SU-DHL-6 (cell line): Measurements from ENCODE around the gene MBP.

Experiments used
- H2AFZ ChIP-seq: fragments of 200-600 bp; sonication (generic); 2 replicates; pipeline ENCODE4 v1.6.1; 2014; ENCODE audit warnings: low read depth, mild to moderate bottlenecking, moderate library complexity, mixed read lengths, antibody characterized with exemption, low read length; ENCODE audit not compliant: severe bottlenecking
- H3F3A ChIP-seq: fragments of 200-600 bp; shearing (Covaris generic); 2 replicates; pipeline ENCODE4 v1.6.0; 2016; ENCODE audit warnings: antibody characterized with exemption, mild to moderate bottlenecking; ENCODE audit not compliant: insufficient read depth
- H3K27ac ChIP-seq: fragments of 200-600 bp; sonication (generic); 2 replicates; pipeline ENCODE4 v1.5.1; 2016; ENCODE audit warnings: low read depth, mild to moderate bottlenecking, low read length, moderate library complexity, mixed read lengths
- H3K27me3 ChIP-seq: fragments of 200-600 bp; sonication (generic), shearing (Covaris generic); 2 replicates; pipeline ENCODE4 v1.6.0; 2014; ENCODE audit warnings: mild to moderate bottlenecking, low read length
- H3K36me3 ChIP-seq: fragments of 200-600 bp; sonication (generic); 2 replicates; pipeline ENCODE4 v1.6.1; 2014; ENCODE audit warnings: mild to moderate bottlenecking, low read length, mixed read lengths
- H3K4me2 ChIP-seq: fragments of 300-600, 200-600 bp; shearing (Covaris generic), sonication (generic); 2 replicates; pipeline ENCODE4 v1.6.0; 2014; ENCODE audit warnings: low read length, low read depth, mild to moderate bottlenecking; ENCODE audit not compliant: poor library complexity, severe bottlenecking
- H3K4me3 ChIP-seq: fragments of 200-600 bp; sonication (generic); 2 replicates; pipeline ENCODE4 v1.5.1; 2014; ENCODE audit warnings: antibody characterized with exemption, low read length, mild to moderate bottlenecking, mixed read lengths; ENCODE audit not compliant: insufficient read depth, poor library complexity, severe bottlenecking
- H3K79me2 ChIP-seq: fragments of 200-600 bp; sonication (generic); 2 replicates; pipeline ENCODE4 v1.6.1; 2014; ENCODE audit warnings: mild to moderate bottlenecking, low read length, moderate library complexity; ENCODE audit not compliant: insufficient read depth
- H3K9ac ChIP-seq: fragments of 200-600 bp; sonication (generic); 2 replicates; pipeline ENCODE4 v1.7.0; 2014; ENCODE audit warnings: mild to moderate bottlenecking, low read length
- H3K9me2 ChIP-seq: fragments of 200-600 bp; sonication (generic); replicated peaks from 2 replicates; pipeline ENCODE4 v1.6.1; 2014; ENCODE audit warnings: low read length; ENCODE audit not compliant: insufficient read depth
- H3K9me3 ChIP-seq: fragments of 200-600 bp; sonication (generic); 2 replicates; pipeline ENCODE4 v1.6.1; 2014; ENCODE audit warnings: low read length, mixed read lengths; ENCODE audit not compliant: insufficient read depth
- H4K20me1 ChIP-seq: fragments of 200-600 bp; sonication (generic); 2 replicates; pipeline ENCODE4 v1.6.1; 2014; ENCODE audit warnings: low read depth, mild to moderate bottlenecking, antibody characterized with exemption, low read length, moderate library complexity, mixed read lengths
- CTCF ChIP-seq: fragments of 200-600 bp; sonication (generic); IDR thresholded peaks from one replicate; pipeline ENCODE4 v1.5.1; 2017; ENCODE audit warnings: antibody characterized with exemption, mild to moderate bottlenecking, low read length, moderate library complexity; ENCODE audit not compliant: insufficient read depth, poor library complexity, severe bottlenecking
- EZH2phosphoT487 ChIP-seq: fragments of 200-600 bp; sonication (generic), shearing (Covaris generic); conservative IDR thresholded peaks from 2 replicates; pipeline ENCODE4 v1.6.1; 2018; ENCODE audit warnings: mild to moderate bottlenecking, antibody characterized with exemption, low read length, moderate library complexity, mixed read lengths

The MBP gene

GRCh38 chr18:77131652-77132368 lies 773 bp downstream of the MBP start:
- H3K36me3 ChIP-seq = no peaks in the 10 kb centered on the region
- peaks cover 55% of the 10 kb centered on the region for H3K79me2 ChIP-seq
- H3K9me3 ChIP-seq = no peaks in the 10 kb centered on the region
- no peaks in the 10 kb centered on the region for H4K20me1 ChIP-seq
- H3K4me2 ChIP-seq = peak overlapping the region; percentile 99
- H3K27ac ChIP-seq = peak overlapping the region; percentile 93
- H3K27me3 ChIP-seq = no peaks in the 10 kb centered on the region
- peak overlapping the region; percentile 89 for H3K4me3 ChIP-seq
- H3K9ac ChIP-seq = peak overlapping the region; percentile 87
- H3K9me2 ChIP-seq = no peaks in the 10 kb centered on the region
- peak overlapping the region; percentile 29 for H2AFZ ChIP-seq
- TF ChIP-seq CTCF = no peak
- TF ChIP-seq EZH2phosphoT487 = no peak
- peaks cover 45% of the 10 kb centered on the region for H3F3A ChIP-seq

DNA sequence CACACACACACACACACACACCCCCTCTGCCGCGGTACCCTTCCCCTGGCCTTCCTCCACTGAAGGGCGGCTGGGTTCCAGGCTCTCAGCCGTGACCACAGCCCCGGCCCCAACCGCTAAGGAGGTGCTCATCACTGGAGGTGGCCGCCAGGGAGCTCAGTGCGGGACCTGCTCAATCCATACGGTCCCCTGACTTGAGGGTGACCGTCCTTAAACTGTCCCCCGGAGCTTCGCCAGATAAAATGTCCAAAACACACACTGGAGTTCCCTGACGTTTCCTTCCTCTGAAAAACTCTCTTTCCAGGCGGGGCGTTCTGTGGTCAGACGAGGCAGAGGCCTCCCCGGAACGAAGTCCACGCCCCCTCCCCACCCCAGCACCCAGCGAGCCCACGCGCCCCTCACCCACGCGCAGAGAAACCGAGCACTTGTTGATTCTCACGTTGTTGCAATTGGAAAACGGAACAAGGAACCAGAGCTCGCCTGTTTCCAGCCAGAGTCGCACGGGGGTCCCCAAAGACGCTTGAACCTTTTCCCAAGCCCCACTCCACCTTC lies 1.4 kb downstream of the MBP start:
- no peaks in the 10 kb centered on the region for H3K36me3 ChIP-seq
- H3K4me2 ChIP-seq = peak overlapping the region; percentile 99
- no peaks in the 10 kb centered on the region for H3K9me2 ChIP-seq
- TF ChIP-seq CTCF (no peak), EZH2phosphoT487 (no peak)
- peak overlapping the region; percentile 93 for H3K27ac ChIP-seq
- no peaks in the 10 kb centered on the region for H3K27me3 ChIP-seq
- H2AFZ ChIP-seq = no peak overlapping the region
- peak overlapping the region; percentile 89 for H3K4me3 ChIP-seq
- H3K9ac ChIP-seq = peak overlapping the region; percentile 87
- peaks cover 62% of the 10 kb centered on the region for H3K79me2 ChIP-seq
- H4K20me1 ChIP-seq = no peaks in the 10 kb centered on the region
- peaks cover 50% of the 10 kb centered on the region for H3F3A ChIP-seq
- H3K9me3 ChIP-seq = no peaks in the 10 kb centered on the region

GRCh38 chr18:77130229-77131099 lies 2.1 kb downstream of the MBP start:
- Histone ChIP-seq H3K79me2 (peaks cover 69% of the 10 kb centered on the region), H4K20me1 (no peaks in the 10 kb centered on the region), H3K9me2 (no peaks in the 10 kb centered on the region), H3K4me3 (peak overlapping the region; percentile 89), H3K4me2 (peak overlapping the region; percentile 99), H3F3A (peaks cover 57% of the 10 kb centered on the region), H3K9ac (peak overlapping the region; percentile 87), H3K27ac (peak overlapping the region; percentile 93), H3K27me3 (no peaks in the 10 kb centered on the region), H3K9me3 (no peaks in the 10 kb centered on the region), H3K36me3 (no peaks in the 10 kb centered on the region), H2AFZ (no peak overlapping the region)
- no peak for TF ChIP-seq EZH2phosphoT487
- no peak for TF ChIP-seq CTCF
